ENCODE measurements around the gene SP2. TPM values are rescaled to one million over a fixed set of nuclear protein-coding genes. Genes with fewer than 3 reads are reported as not detected.

Gene SP2
- total and polyA plus RNA-seq, 2 donors (not counting 1 experiment from before 2014, with no cell fraction given): 1.5 to 2.6 TPM

DNA sequence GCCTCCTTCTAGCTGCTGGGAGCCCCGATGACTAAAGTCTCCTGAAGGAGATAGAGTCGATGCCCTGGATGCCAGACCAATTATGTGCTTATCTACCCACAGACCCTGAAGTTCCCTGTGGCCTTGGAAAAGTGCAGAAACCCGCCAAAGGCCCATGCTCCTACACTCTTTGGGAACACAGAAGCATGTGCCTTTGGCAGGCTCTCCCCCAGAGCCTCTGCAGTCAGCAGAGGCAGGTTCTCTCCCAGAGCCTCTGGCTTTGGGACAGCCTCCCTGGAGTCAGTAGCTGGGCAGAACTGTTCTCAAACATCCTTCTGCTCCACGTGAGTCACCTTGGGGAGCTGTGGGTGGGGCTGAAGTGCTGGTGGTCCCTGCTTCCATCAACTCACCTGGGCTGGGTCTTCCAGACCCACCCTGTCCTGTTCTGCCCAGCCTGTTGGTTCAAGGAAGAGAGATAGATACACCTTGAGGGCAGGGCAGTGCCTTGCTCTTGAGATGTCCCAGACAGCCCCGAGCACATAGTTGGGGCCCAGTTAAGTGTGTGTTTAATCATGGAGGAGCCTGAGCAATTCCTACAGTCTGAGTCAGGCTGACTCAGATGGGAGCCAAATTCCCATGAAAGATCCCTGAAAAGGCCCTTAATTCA is 71.7 kb downstream of the SP2 start:
- Histone ChIP-seq H3K4me1 (ENCODE audit: control insufficient read depth, extremely low read depth, insufficient read depth, low read length) (peaks cover 12% of the 10 kb centered on the region), H2AFZ (ENCODE audit: low read length) (peak overlapping the region; percentile 80), H3K9me3 (ENCODE audit: control insufficient read depth, insufficient read depth, low read depth, low read length) (no peaks in the 10 kb centered on the region), H3K4me2 (ENCODE audit: extremely low read depth, insufficient read depth, low read length) (no peak overlapping the region), H3K27me3 (ENCODE audit: control insufficient read depth, insufficient read depth, low read length) (no peaks in the 10 kb centered on the region), H4K20me1 (ENCODE audit: control insufficient read depth, extremely low read depth, insufficient read depth, low read length) (no peaks in the 10 kb centered on the region), H3K4me3 (replicated peaks in 1 of 4; ENCODE audit: control extremely low read depth in 1 of 4, insufficient read depth in 1 of 4, low read depth in 3 of 4, low read length in 4 of 4) (no peak overlapping the region), H3K27ac (ENCODE audit: insufficient read depth, low read length) (peak overlapping the region; percentile 78), H3K36me3 (ENCODE audit: control insufficient read depth, insufficient read depth, low read length) (no peaks in the 10 kb centered on the region), H3K9ac (ENCODE audit: insufficient read depth, low read length) (no peak overlapping the region), H3K79me2 (ENCODE audit: control insufficient read depth, insufficient read depth, low read length) (peaks cover 11% of the 10 kb centered on the region)
- peak; percentile 69 to 85 for DNase-seq (ENCODE audit: low read depth in 2 of 2)
- TF ChIP-seq, protein P1, sequence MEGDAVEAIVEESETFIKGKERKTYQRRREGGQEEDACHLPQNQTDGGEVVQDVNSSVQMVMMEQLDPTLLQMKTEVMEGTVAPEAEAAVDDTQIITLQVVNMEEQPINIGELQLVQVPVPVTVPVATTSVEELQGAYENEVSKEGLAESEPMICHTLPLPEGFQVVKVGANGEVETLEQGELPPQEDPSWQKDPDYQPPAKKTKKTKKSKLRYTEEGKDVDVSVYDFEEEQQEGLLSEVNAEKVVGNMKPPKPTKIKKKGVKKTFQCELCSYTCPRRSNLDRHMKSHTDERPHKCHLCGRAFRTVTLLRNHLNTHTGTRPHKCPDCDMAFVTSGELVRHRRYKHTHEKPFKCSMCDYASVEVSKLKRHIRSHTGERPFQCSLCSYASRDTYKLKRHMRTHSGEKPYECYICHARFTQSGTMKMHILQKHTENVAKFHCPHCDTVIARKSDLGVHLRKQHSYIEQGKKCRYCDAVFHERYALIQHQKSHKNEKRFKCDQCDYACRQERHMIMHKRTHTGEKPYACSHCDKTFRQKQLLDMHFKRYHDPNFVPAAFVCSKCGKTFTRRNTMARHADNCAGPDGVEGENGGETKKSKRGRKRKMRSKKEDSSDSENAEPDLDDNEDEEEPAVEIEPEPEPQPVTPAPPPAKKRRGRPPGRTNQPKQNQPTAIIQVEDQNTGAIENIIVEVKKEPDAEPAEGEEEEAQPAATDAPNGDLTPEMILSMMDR (conservative IDR thresholded peaks at IDR 0.05 in 1 of 2, IDR thresholded peaks at IDR 0.05 in 1 of 2; ENCODE audit: low read depth in 1 of 2, low read length in 2 of 2): no peak

DNA sequence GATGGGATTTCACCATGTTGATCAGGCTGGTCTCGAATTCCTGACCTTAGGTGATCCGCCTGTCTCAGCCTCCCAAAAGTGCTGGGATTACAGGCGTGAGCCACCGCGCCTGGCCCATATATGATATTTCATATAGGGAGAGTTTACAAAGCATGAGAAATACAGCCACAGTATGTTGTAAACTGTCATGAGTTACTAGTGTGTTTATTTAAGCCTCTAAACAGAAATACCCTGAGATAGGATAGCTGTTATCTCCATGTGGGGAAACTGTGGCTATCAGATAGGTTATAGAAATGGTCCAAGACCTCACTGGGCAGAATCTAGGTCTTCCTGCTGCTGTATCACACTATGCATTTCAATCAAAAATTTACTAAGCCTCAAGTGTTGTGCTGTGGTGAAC is 72.8 kb downstream of the SP2 start:
- peaks cover 13% of the 10 kb centered on the region for H3K79me2 ChIP-seq (ENCODE audit: control insufficient read depth, insufficient read depth, low read length)
- DNase-seq (ENCODE audit: low read depth in 2 of 2): no peak
- no peak for TF ChIP-seq EZH2 (IDR thresholded peaks at IDR 0.05; ENCODE audit: low read length, missing control alignments)
- TF ChIP-seq, protein P1 (conservative IDR thresholded peaks at IDR 0.05 in 1 of 2, IDR thresholded peaks at IDR 0.05 in 1 of 2; ENCODE audit: low read depth in 1 of 2, low read length in 2 of 2): no peak

DNA sequence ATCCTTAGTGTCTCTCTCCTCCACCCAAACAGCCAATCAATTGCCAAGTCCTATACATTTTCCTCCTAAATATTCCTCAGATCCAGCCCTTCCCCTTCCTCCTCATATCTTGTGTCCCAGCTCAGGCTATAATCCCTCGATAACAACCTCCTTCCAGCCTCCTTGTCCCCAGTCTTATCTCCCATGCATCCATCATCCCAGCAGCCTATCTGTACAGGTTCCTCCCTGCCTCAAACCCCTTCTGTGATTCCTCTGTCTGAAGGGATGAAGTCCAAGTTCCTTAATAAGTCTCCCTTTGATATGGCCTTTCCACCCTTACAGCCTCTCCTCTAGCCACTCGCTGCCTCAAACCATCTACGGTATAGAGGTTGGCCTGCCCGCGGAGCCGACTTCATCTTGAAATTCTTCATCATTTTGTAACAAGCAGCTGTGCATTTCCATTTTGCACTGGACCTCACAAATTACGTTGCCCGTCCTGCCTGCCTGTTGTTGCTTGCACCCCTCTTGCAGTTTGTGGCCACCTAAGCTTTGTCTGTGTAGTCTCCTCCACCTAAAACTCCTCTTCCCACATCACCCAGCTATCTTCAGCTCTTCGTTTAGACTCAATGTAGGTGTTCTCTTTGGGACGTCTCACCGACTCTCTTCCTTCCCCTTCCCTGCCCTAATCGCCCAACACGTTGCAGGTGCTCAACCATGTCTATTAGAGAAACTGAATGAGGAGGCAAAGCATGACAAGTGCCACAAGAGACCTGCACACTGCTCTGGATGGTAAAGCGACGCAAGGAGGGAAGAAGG is 74.1 kb downstream of the SP2 start:
- no peak for DNase-seq (ENCODE audit: low read depth in 2 of 2)
- peak overlapping the region; percentile 95 for H3K4me2 ChIP-seq (ENCODE audit: extremely low read depth, insufficient read depth, low read length)
- peaks cover 13% of the 10 kb centered on the region for H3K79me2 ChIP-seq (ENCODE audit: control insufficient read depth, insufficient read depth, low read length)
- H3K27me3 ChIP-seq (ENCODE audit: control insufficient read depth, insufficient read depth, low read length): no peaks in the 10 kb centered on the region
- peaks cover 12% of the 10 kb centered on the region for H3K4me1 ChIP-seq (ENCODE audit: control insufficient read depth, extremely low read depth, insufficient read depth, low read length)
- peak overlapping the region; percentile 98 for H2AFZ ChIP-seq (ENCODE audit: low read length)
- no peak overlapping the region for H3K9ac ChIP-seq (ENCODE audit: insufficient read depth, low read length)
- no peak overlapping the region for H3K27ac ChIP-seq (ENCODE audit: insufficient read depth, low read length)
- H4K20me1 ChIP-seq (ENCODE audit: control insufficient read depth, extremely low read depth, insufficient read depth, low read length): no peaks in the 10 kb centered on the region
- H3K4me3 ChIP-seq (replicated peaks in 1 of 4; ENCODE audit: control extremely low read depth in 1 of 4, insufficient read depth in 1 of 4, low read depth in 3 of 4, low read length in 4 of 4): peak overlapping the region in 3 of 4 experiments; percentile 26 to 45 (median 28)
- H3K9me3 ChIP-seq (ENCODE audit: control insufficient read depth, insufficient read depth, low read depth, low read length): no peaks in the 10 kb centered on the region
- TF ChIP-seq, protein P1 (conservative IDR thresholded peaks at IDR 0.05 in 1 of 2, IDR thresholded peaks at IDR 0.05 in 1 of 2; ENCODE audit: low read depth in 1 of 2, low read length in 2 of 2): no peak
- no peak for TF ChIP-seq EZH2 (IDR thresholded peaks at IDR 0.05; ENCODE audit: low read length, missing control alignments)
- H3K36me3 ChIP-seq (ENCODE audit: control insufficient read depth, insufficient read depth, low read length): peaks cover 9% of the 10 kb centered on the region

More for the DNA sequence above, 72.8 kb downstream of the SP2 start:
- Histone ChIP-seq H3K4me3 (replicated peaks in 1 of 4; ENCODE audit: control extremely low read depth in 1 of 4, insufficient read depth in 1 of 4, low read depth in 3 of 4, low read length in 4 of 4) (no peak overlapping the region), H3K4me2 (ENCODE audit: extremely low read depth, insufficient read depth, low read length) (no peak overlapping the region), H2AFZ (ENCODE audit: low read length) (no peak overlapping the region), H3K4me1 (ENCODE audit: control insufficient read depth, extremely low read depth, insufficient read depth, low read length) (peaks cover 12% of the 10 kb centered on the region), H3K9me3 (ENCODE audit: control insufficient read depth, insufficient read depth, low read depth, low read length) (no peaks in the 10 kb centered on the region), H3K9ac (ENCODE audit: insufficient read depth, low read length) (no peak overlapping the region), H4K20me1 (ENCODE audit: control insufficient read depth, extremely low read depth, insufficient read depth, low read length) (no peaks in the 10 kb centered on the region), H3K36me3 (ENCODE audit: control insufficient read depth, insufficient read depth, low read length) (peaks cover 4% of the 10 kb centered on the region), H3K27ac (ENCODE audit: insufficient read depth, low read length) (no peak overlapping the region), H3K27me3 (ENCODE audit: control insufficient read depth, insufficient read depth, low read length) (no peaks in the 10 kb centered on the region)
